ENCODE measurements around the gene MRPS7.
"Not testable (repeated sequence)": the region's sequence is repeated elsewhere in the genome, so short reads cannot be mapped to it uniquely, and the experiment has no call there.

Gene MRPS7

DNA sequence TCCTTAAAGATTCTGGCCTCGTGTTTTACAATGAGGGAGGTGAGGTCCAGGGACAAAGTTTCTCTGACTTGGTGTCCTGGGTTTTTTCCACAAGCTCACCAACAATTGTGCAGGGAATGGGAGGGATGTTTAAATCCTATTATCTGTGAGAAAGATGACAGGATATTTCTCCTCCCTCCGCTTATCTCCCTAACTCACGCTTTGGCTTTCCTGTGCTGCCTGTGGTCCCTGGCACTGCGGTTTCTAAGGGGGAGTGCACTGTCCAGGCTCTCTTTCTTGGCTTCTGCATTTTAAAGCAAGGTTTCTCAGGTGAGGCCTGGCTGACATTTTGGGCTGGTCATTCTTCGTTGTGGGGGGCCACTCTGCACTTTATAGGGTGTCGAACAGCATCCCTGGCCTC is 16.7 kb upstream of the MRPS7 start:
- TF ChIP-seq, protein P1, sequence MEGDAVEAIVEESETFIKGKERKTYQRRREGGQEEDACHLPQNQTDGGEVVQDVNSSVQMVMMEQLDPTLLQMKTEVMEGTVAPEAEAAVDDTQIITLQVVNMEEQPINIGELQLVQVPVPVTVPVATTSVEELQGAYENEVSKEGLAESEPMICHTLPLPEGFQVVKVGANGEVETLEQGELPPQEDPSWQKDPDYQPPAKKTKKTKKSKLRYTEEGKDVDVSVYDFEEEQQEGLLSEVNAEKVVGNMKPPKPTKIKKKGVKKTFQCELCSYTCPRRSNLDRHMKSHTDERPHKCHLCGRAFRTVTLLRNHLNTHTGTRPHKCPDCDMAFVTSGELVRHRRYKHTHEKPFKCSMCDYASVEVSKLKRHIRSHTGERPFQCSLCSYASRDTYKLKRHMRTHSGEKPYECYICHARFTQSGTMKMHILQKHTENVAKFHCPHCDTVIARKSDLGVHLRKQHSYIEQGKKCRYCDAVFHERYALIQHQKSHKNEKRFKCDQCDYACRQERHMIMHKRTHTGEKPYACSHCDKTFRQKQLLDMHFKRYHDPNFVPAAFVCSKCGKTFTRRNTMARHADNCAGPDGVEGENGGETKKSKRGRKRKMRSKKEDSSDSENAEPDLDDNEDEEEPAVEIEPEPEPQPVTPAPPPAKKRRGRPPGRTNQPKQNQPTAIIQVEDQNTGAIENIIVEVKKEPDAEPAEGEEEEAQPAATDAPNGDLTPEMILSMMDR (conservative IDR thresholded peaks at IDR 0.05), result no peak
- peak overlapping the region; percentile 39 for H3K27ac ChIP-seq

DNA sequence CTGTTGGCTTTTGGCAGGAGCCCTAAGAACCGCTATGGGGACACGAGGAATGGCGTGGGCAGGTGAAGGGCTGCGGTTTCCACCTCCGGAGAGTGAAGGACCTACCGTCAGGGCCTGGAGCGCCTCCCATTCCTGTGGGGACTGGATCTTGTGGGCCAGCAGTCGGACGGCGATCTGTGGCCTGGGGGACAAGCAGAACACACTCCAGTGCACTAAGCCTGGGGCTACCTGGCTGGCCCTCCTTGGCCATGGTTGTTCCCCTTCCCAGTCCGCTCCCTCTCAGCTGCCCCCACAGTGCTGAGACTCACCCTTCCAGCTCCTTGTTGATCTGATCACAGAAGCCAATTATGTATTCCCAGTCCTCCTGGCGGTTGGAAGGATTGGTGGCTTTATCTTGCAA is 15.3 kb upstream of the MRPS7 start:
- TF ChIP-seq, protein P1 (conservative IDR thresholded peaks at IDR 0.05), result no peak
- H3K27ac ChIP-seq, result no peak overlapping the region

DNA sequence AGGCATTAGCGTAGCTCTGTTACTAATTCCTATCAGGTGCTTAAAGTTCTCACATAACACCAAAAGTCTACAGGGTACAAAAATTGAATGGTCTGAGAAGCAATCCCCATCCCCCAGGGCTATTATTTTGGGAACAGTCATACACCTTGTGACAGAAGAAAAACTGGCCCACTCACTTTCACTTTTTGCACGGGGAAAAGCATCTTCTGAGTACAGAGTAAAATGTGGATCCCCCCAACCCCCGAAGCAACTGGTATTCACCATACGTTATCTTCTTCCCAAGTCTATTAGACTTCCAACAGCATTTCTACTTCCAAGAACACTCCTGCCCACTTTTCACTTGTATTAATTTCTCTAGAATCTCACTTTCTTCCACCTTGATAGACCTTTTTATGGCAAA is 12.1 kb upstream of the MRPS7 start:
- H3K27ac ChIP-seq, result no peak overlapping the region

DNA sequence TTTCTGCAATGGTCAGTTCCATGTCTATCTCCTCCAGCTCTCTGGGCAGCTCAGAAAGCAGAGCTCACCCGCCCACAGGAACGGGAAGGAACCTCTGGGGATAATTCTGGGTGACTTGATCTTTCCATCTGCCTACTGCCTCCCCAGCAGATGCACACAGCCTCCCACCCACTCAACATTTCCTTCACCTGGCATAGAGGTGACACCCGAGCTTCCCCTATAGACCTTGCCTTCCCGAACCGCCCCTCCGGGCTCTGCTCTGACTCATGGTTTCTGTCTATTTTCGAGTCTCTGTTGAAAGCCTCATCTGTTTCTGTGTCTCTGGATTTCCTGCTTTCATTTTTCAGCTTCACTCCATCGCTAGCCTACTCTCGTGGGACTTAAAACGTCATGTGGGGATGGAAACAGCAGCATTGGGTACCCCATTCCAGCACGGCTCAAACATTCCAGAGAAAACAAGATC is 11.6 kb upstream of the MRPS7 start:
- no peak overlapping the region for H3K27ac ChIP-seq
- TF ChIP-seq, protein P1 (conservative IDR thresholded peaks at IDR 0.05), result no peak

More for the DNA sequence above, 12.1 kb upstream of the MRPS7 start:
- TF ChIP-seq, protein P1 (conservative IDR thresholded peaks at IDR 0.05), result no peak

DNA sequence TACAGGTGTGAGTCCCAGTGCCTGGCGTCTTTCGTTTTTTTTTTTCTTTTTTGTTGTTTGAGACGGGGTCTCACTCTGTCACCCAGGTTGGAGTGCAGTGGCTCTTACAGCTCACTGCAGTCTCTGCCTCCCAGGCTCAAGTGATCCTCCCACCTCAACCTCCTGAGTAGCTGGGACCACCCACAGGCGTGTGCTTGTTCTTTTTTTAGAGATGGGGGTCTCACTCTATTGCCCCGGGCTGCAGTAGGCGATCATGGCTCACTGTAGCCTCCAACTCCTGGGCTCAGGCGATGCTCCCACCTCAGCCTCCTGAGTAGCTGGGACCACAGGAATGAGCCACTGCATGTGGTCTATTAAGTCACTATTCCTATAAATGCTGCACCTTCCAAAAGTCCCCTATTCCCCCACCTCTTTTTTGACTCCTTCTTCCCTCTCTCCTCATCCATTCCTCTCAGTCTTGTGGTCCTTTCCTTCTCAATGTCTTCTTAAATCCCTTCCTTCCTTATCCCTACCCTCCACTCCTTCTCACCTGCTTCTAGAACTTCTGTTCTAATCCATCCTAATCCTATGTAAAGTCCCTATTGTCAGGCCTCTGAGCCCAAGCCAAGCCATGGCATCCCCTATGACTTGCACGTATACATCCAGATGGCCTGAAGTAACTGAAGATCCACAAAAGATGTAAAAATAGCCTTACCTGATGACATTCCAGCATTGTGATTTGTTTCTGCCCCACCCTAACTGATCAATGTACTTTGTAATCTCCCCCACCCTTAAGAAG is 9.5 kb upstream of the MRPS7 start:
- H3K27ac ChIP-seq, result no peak overlapping the region
- TF ChIP-seq, protein P1 (conservative IDR thresholded peaks at IDR 0.05), result no peak

DNA sequence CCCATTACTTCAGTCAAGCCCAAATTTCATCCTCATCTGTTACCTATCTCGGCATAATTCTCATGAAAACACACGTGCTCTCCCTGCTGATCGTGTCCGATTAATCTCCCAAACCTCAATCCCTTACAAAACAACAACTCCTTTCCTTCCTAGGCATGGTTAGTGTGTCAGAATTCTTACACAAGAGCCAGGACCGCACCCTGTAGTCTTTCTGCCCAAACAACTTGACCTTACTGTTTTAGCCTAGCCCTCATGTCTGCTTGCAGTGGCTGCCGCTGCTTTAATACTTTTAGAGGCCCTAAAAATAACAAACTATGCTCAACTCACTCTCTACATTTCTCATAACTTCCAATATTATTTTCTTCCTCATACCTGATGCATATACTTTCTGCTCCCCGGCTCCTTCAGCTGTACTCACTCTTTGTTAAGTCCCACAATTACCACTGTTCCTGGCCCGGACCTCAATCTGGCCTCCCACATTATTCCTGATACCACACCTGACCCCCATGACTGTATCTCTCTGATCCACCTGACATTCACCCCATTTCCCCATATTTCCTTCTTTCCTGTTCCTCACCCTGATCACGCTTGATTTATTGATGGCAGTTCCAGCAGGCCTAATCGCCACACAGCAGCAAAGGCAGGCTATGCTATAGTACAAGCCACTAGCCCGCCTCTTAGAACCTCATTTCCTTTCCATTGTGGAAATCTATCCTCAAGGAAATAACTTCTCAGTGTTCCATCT is 5.6 kb upstream of the MRPS7 start:
- H3K27ac ChIP-seq, result not testable (repeated sequence)

DNA sequence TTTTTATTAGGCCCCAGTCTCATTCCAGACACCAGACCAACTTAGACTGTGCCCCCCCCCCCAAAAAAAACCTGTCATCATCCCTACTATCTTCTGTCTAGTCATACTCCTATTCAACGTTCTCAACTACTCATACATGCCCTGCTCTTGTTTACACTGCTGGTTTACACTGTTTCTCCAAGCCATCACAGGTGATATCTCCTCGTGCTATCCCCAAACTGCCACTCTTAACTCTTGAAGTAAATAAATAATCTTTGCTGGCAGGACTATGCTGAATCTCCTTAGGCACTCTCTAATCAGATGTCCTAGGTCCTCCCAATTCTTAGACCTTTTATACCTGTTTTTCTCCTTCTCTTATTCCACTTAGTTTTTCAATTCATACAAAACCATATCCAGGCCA is 4.5 kb upstream of the MRPS7 start:
- not testable (repeated sequence) for H3K27ac ChIP-seq

DNA sequence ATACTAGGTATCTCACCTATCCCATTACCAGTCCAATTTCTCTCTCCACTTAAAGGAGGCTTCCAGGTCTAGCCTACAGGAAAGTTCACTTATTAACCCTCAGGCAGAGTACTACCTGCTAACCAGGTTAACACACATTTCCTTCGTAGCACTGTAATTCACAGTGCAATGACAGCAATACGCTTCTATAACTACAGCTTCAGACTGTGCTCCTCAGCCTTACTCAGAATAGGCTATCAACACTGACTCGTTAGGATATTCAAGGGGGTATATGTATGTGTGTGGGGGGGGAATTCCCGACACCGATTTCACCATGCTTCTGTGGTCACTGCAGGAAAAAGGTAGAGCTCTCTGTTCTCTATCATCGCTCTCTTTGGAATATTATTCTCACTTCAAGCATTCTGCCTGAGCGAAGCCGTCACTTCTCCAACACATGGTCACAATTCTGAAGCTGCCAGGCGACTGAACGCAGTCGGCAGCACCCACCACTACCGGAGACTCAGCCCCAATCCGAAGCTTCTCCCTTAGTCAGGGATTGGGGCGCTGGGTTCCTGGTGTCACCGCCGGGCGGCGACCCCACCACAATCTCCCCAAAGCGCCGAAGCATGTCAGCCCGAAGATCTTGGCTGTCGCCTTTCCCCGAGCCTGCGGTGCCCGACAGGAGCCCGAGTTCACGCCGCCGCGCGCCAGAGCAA is 891 bp upstream of the MRPS7 start:
- TF ChIP-seq, protein P1 (conservative IDR thresholded peaks at IDR 0.05), result no peak
- peak overlapping the region; percentile 97 for H3K27ac ChIP-seq

All from VCaP (cell line).